Stimulated activated memory B cell treated with anti-CD40 and anti-IgM and Interleukin-4, amounts not matched to agents 10 μg/mL and 1 μg/mL and 100 μg/mL, for 72 hours (primary cell): ENCODE data around the gene ACBD5.

Experiments used
- ATAC-seq: fragments of 150-1000 bp; cut with Tn5 transposase; 2 replicates; pipeline ENCODE4 v1.10.0; 2021
- H3K27ac Mint-ChIP-seq: one replicate; pipeline ENCODE4 v1.8.0; 2022; ENCODE audit warnings: mild to moderate bottlenecking, mixed read lengths
- H3K27me3 Mint-ChIP-seq: one replicate; pipeline ENCODE4 v1.8.0; 2022; ENCODE audit warnings: mixed read lengths
- H3K36me3 Mint-ChIP-seq: one replicate; pipeline ENCODE4 v1.8.0; 2022; ENCODE audit warnings: mixed read lengths
- H3K4me1 Mint-ChIP-seq: one replicate; pipeline ENCODE4 v1.8.0; 2022; ENCODE audit warnings: mixed read lengths
- H3K4me3 Mint-ChIP-seq: one replicate; pipeline ENCODE4 v1.8.0; 2022; ENCODE audit warnings: mild to moderate bottlenecking, moderate library complexity, mixed read lengths
- H3K9me3 Mint-ChIP-seq: one replicate; pipeline ENCODE4 v1.8.0; 2022; ENCODE audit warnings: mixed read lengths

The ACBD5 gene

GRCh38 chr10:27145937-27146336, 94.7 kb downstream of the ACBD5 start:
- Mint-ChIP-seq H3K27me3 (no peaks in the 10 kb centered on the region), H3K36me3 (peaks cover 47% of the 10 kb centered on the region), H3K4me1 (peaks cover 9% of the 10 kb centered on the region), H3K4me3 (no peak overlapping the region), H3K27ac (no peak overlapping the region), H3K9me3 (no peaks in the 10 kb centered on the region)
- no peak for ATAC-seq
